HepG2 (cell line): ENCODE results near the gene VSIR.

Experiments used
- PRPF4 ChIP-seq: fragments of 200-400 bp; formaldehyde crosslinking; IDR thresholded peaks from 2 replicates; pipeline ENCODE4 v1.6.1; 2016; ENCODE audit warnings: low read length, low read depth; ENCODE audit not compliant: poor library complexity, severe bottlenecking
- TCF7L2 ChIP-seq: IDR thresholded peaks from 2 replicates; pipeline ENCODE4 v1.6.1; 2011; ENCODE audit warnings: mild to moderate bottlenecking, low read depth, low read length, moderate library complexity
- ZEB1 ChIP-seq: IDR thresholded peaks from 2 replicates; pipeline ENCODE4 v1.6.1; 2012; ENCODE audit warnings: mild to moderate bottlenecking, low read depth, inconsistent platforms; ENCODE audit not compliant: insufficient replicate concordance

DNA sequence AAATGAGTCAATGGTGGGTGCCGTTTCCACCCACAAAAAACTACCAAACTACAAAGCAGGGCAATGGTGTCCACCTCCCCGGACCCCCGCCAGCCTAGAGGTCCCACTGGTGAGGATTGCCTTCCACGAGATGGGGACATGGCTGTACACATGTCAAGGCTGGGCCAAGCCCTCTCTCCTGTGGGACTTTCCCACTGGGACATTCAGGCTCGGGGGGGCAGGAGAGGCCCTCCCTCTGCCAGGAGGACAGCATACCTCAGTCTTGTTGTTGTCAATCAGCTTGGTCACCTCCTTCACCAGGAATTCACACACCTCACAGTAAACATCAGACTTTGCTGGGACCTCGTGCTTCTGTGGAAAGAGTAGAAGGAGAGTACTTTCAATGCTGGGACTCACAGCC, 46.7 kb upstream of the VSIR start:
- TF ChIP-seq TCF7L2 (no peak), PRPF4 (no peak), ZEB1 (no peak)
